Peyer's patch (tissue), 4 donors: ENCODE data around the gene EHD1.

Experiments
- CTCF ChIP-seq, 6 experiments: fragments of 450-650 bp in 4 of 6; fragments of 200-600 bp in 2 of 6; sonication (generic) in 1 of 6; IDR thresholded peaks; one replicate each; pipeline ENCODE4 v1.5.1; 2017 to 2019; ENCODE audit warnings: antibody characterized with exemption in 6 of 6, mild to moderate bottlenecking in 3 of 6, moderate library complexity in 1 of 6
- POLR2A ChIP-seq, 2 donors: fragments of 450-650 bp; IDR thresholded peaks; one replicate each; pipeline ENCODE4 v1.5.1; 2017; ENCODE audit warnings: antibody characterized with exemption in 2 of 2, mild to moderate bottlenecking in 2 of 2, moderate library complexity in 2 of 2

- no peak for TF ChIP-seq CTCF (IDR thresholded peaks at IDR 0.05)
- TF ChIP-seq POLR2A (IDR thresholded peaks at IDR 0.05), result no peak
Observed at GRCh38 chr11:64898541-64898940, 20.1 kb upstream of the EHD1 start.
